Prostate gland (tissue), 2 donors: Measurements from ENCODE around the gene FGF12. TPM values are rescaled to one million over a fixed set of nuclear protein-coding genes. Genes with fewer than 3 reads are reported as not detected.

Source experiments
- DNase-seq: peaks from one replicate; pipeline ENCODE4 v3.0.0-alpha.2; 2019; ENCODE audit warnings: low spot score
- H3K27ac ChIP-seq, 2 donors: fragments of 200-600 bp; sonication (generic); 2 replicates each; pipeline ENCODE4 v1.5.1; 2017 to 2019
- H3K27me3 ChIP-seq: fragments of 200-600 bp; sonication (generic); replicated peaks from 2 replicates; pipeline ENCODE4 v1.5.1; 2019; ENCODE audit not compliant: insufficient read depth
- H3K36me3 ChIP-seq, 2 donors: fragments of 200-600 bp; sonication (generic); 1 replicate in 1 of 2; 2 replicates in 1 of 2; pipeline versions ENCODE4 v1.5.1 to v1.8.1; 2017 to 2019
- H3K4me1 ChIP-seq: fragments of 200-600 bp; sonication (generic); replicated peaks from 2 replicates; pipeline ENCODE4 v1.5.1; 2019
- H3K4me3 ChIP-seq, 2 donors: fragments of 200-600 bp; sonication (generic); 2 replicates each; pipeline ENCODE4 v1.5.1; 2017 to 2019
- H3K9me3 ChIP-seq: fragments of 200-600 bp; sonication (generic); 2 replicates; pipeline ENCODE4 v1.5.1; 2017
- CTCF ChIP-seq, 4 experiments: fragments of 200-600 bp in 2 of 4; fragments of 450-650 bp in 2 of 4; sonication (generic) in 2 of 4; IDR thresholded peaks; 1 replicate in 3 of 4; 2 replicates in 1 of 4; pipeline ENCODE4 v1.5.1; 2016 to 2019; ENCODE audit warnings: antibody characterized with exemption in 4 of 4, mild to moderate bottlenecking in 2 of 4, moderate library complexity in 2 of 4
- POLR2A ChIP-seq: fragments of 450-650 bp; IDR thresholded peaks from one replicate; pipeline ENCODE4 v1.6.1; 2016; ENCODE audit warnings: antibody characterized with exemption, mild to moderate bottlenecking
- POLR2AphosphoS5 ChIP-seq: sonication (generic); formaldehyde crosslinking; IDR thresholded peaks from one replicate; pipeline ENCODE4 v1.6.1; 2017; ENCODE audit warnings: antibody characterized with exemption
- WGBS: methylation state at CpG from one replicate; pipeline ENCODE4 v1.1.5; 2018; 5-methylcytosine and 5-hydroxymethylcytosine counted together
- intact Hi-C: fragments of 100-400 bp; cut with DNase I; formaldehyde crosslinking; loops from one replicate; pipeline ENCODE4 v1.14.2; 2022
- total RNA-seq, 2 donors: library from RNA; depleted of rRNA; stranded (reverse); fragments of >200 nt; gene quantifications; one replicate each; pipeline ENCODE4 v1.1.0, GENCODE V29; 2016

The FGF12 gene
- total RNA-seq, 2 donors from 2014 or later: 2.4 to 5.7 TPM

GRCh38 chr3:192237992-192238608 is 489.2 kb downstream of the FGF12 start:
- intact Hi-C loops: no loop called here
- no peak for DNase-seq
- TF ChIP-seq POLR2AphosphoS5 (no peak), CTCF (IDR thresholded peaks at IDR 0.05) (no peak), POLR2A (no peak)
- no peak overlapping the region for H3K27ac ChIP-seq
- H3K4me1 ChIP-seq: no peaks in the 10 kb centered on the region
- no peaks in the 10 kb centered on the region for H3K9me3 ChIP-seq
- no peak overlapping the region for H3K4me3 ChIP-seq
- H3K27me3 ChIP-seq: no peaks in the 10 kb centered on the region
- 54% methylated on average over 4 of the region's 4 CpGs for WGBS
- no peaks in the 10 kb centered on the region for H3K36me3 ChIP-seq

GRCh38 chr3:192229866-192230265 is 497.5 kb downstream of the FGF12 start:
- H3K27ac ChIP-seq: no peak overlapping the region
- H3K4me3 ChIP-seq: no peak overlapping the region
- intact Hi-C loops: no loop called here
- no peaks in the 10 kb centered on the region for H3K4me1 ChIP-seq
- no peak for DNase-seq
- no peaks in the 10 kb centered on the region for H3K9me3 ChIP-seq
- no peaks in the 10 kb centered on the region for H3K27me3 ChIP-seq
- H3K36me3 ChIP-seq: no peaks in the 10 kb centered on the region
- TF ChIP-seq POLR2AphosphoS5 (no peak), CTCF (IDR thresholded peaks at IDR 0.05) (no peak), POLR2A (no peak)
- WGBS: 94% methylated on average over 2 of the region's 2 CpGs

GRCh38 chr3:192224634-192225155 is 502.6 kb downstream of the FGF12 start:
- intact Hi-C loops: no loop called here
- Histone ChIP-seq H3K9me3 (no peaks in the 10 kb centered on the region), H3K27ac (no peak overlapping the region), H3K27me3 (no peaks in the 10 kb centered on the region), H3K36me3 (no peaks in the 10 kb centered on the region), H3K4me1 (no peaks in the 10 kb centered on the region), H3K4me3 (no peak overlapping the region)
- 68% methylated on average over 5 of the region's 5 CpGs for WGBS
- TF ChIP-seq CTCF (IDR thresholded peaks at IDR 0.05) (no peak), POLR2A (no peak), POLR2AphosphoS5 (no peak)
- DNase-seq: no peak

GRCh38 chr3:192223815-192224214 is 503.5 kb downstream of the FGF12 start:
- TF ChIP-seq POLR2AphosphoS5 (no peak), POLR2A (no peak), CTCF (IDR thresholded peaks at IDR 0.05) (no peak)
- 44% methylated on average over 2 of the region's 2 CpGs for WGBS
- Histone ChIP-seq H3K9me3 (no peaks in the 10 kb centered on the region), H3K4me1 (no peaks in the 10 kb centered on the region), H3K36me3 (no peaks in the 10 kb centered on the region), H3K27ac (no peak overlapping the region), H3K4me3 (no peak overlapping the region), H3K27me3 (no peaks in the 10 kb centered on the region)
- DNase-seq: no peak
- intact Hi-C loops: no loop called here

GRCh38 chr3:192220915-192221314 is 506.4 kb downstream of the FGF12 start:
- intact Hi-C loops: no loop called here
- DNase-seq: no peak
- H3K27me3 ChIP-seq: no peaks in the 10 kb centered on the region
- no peaks in the 10 kb centered on the region for H3K9me3 ChIP-seq
- WGBS: 71% methylated on average over 1 of the region's 1 CpG
- H3K4me1 ChIP-seq: no peaks in the 10 kb centered on the region
- no peak overlapping the region for H3K27ac ChIP-seq
- H3K36me3 ChIP-seq: no peaks in the 10 kb centered on the region
- H3K4me3 ChIP-seq: no peak overlapping the region
- no peak for TF ChIP-seq CTCF (IDR thresholded peaks at IDR 0.05)
- no peak for TF ChIP-seq POLR2AphosphoS5
- TF ChIP-seq POLR2A: no peak
